Limb (tissue), 2 donors: ENCODE measurements around the gene NANP.
"Not testable (repeated sequence)": the region's sequence is repeated elsewhere in the genome, so short reads cannot be mapped to it uniquely, and the experiment has no call there.

Source experiments
- DNase-seq, 2 donors: peaks; one replicate each; pipeline ENCODE4 v3.0.0-alpha.2; 2016; ENCODE audit errors: extremely low spot score in 2 of 2

NANP gene, protein sequence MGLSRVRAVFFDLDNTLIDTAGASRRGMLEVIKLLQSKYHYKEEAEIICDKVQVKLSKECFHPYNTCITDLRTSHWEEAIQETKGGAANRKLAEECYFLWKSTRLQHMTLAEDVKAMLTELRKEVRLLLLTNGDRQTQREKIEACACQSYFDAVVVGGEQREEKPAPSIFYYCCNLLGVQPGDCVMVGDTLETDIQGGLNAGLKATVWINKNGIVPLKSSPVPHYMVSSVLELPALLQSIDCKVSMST

GRCh38 chr20:25623736-25624499 lies at the start of gene NANP:
Gene NANP, minus strand, starts transcription at chr20:25624014. Its CDS starts 66 bp downstream, at chr20:25623948.
- peak; percentile 97 for DNase-seq

GRCh38 chr20:25672659-25673235 lies 48.9 kb upstream of the NANP start:
- DNase-seq = no peak

- DNase-seq = no peak
These were observed 46.1 kb upstream of the NANP start for GRCh38 chr20:25669826-25670422.

DNA sequence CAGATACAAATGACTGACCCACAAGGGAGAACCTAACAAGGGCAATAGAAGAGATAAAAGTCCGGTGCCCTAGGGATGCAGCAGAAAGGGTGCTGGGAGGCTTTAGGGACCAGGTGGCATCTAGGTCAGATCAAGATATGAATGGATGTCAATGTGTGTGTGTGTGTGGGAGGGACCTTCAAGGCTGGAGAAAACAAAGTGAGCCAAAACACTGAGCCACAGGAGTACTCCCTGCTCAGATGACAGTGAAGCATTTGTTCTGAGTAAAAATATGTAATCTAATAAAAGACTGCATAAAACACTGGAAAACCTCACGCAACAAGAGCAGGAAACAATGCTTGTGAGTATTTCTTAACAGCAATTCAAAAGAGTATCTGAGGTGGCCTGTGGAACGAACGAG lies 44.6 kb upstream of the NANP start:
- no peak for DNase-seq

- no peak for DNase-seq
These were observed 36.2 kb upstream of the NANP start for GRCh38 chr20:25659999-25660398.

DNA sequence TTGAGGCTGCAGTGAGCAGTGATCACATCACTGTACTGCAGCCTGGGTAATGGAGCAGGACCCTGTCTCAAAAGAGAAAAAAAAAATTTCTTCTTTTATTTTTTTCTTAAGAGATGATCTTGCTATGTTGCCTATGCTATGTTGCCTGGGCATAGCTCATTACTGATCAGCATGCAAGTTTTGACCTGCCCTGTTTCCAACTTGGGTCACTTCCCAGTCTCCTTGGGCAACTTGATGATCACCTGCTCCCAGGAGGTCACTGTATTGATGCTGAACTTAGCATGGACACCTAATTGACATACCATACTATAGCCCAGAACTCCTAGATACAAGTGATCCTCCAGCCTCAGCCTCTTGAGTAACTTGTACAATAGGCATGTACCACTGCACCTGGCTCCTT lies 30.7 kb upstream of the NANP start:
- no peak for DNase-seq

- DNase-seq = not testable (repeated sequence)
These were observed 29.1 kb upstream of the NANP start for GRCh38 chr20:25652866-25653265.

DNA sequence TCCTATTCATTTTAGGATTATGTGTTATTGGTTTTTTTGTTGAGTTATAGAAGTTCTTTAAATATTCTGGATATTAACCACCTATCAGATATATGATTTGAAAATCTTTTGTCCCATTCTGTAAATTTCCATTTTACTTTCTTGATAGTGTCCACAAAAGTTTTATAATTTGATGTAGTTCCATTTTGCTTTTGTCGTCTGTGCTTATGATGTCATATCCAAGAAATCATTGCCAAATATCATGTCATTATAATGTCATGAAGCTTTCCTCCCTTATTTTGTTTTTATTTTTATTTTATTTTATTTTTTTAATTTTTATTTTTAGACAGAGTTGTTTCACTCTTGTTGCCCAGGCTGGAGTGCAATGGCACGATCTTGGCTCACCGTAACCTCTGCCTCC lies 21.0 kb upstream of the NANP start:
- no peak for DNase-seq

DNA sequence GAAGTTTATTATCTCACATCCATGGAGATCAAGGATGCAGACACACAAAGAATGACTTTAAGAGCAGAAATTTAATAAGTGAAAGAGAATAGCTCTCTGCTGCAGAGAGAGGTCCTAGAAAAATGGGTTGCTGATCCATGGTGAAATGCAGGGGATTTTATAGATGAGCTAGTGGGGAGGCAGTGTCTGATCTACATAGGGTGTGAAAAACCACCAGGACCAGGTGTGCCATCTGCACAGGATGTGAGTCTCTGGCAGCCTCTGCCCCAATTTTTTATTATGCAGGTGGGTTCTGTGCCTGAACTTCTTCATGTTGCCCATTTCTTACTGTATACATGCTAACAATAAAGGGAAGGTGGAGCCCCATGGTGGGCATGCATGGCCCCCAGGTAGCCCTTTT lies 19.9 kb upstream of the NANP start:
- no peak for DNase-seq

DNA sequence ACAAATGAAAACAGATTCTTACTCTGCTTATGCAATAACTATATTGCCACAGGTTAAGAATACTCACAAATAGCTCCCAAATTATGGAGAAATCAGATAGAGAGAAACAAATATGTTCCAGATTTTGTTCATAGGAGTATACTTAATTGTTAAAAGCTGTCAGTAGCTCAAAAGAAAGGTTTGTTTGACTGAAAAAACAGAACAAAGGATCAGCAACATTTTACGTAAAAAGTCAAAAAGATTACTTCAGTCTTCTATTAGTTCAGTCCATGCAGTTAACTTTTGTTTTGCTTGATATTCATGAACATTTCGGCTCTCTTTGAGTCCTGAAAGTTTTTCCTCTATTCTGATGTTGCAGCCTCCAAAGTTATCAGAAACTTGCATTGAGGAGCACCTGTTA lies 13.4 kb upstream of the NANP start:
- DNase-seq = no peak

- no peak for DNase-seq
These were observed 9.4 kb upstream of the NANP start for GRCh38 chr20:25632940-25633790.

DNA sequence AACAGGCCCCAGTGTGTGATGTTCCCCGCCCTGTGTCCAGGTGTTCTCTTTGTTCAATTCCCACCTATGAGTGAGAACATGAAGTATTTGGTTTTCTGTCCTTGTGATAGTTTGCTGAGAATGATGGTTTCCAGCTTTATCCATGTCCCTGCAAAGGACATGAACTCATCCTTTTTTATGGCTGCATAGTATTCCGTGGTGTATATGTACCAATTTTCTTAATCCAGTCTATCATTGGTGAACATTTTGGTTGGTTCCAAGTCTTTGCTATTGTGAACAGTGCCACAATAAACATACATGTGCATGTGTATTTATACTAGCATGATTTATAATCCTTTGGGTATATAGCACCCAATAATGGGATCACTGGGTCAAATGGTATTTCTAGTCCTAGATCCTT lies 6.8 kb upstream of the NANP start:
- DNase-seq = not testable (repeated sequence)

- no peak for DNase-seq
These were observed 6.1 kb upstream of the NANP start for GRCh38 chr20:25629816-25630499.

DNA sequence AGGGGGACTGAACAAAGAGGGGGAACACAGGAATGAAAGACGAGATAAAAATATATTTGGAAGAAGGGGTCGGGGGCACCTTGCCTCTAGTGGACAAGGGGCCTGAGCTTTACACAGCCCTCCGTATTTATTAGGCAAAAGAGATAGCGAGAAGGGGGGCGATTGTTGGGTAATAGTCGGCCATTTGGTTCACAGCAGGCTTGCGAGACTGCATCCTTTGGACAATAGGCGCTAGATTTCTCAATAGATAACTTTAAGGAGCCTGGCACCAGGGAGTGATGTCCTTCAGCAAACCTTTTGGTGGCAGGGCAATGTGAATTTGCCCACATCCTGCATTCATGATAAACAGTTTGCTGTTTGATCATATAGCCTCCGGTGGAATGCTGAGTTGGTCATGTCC lies 3.0 kb upstream of the NANP start:
- DNase-seq = no peak

DNA sequence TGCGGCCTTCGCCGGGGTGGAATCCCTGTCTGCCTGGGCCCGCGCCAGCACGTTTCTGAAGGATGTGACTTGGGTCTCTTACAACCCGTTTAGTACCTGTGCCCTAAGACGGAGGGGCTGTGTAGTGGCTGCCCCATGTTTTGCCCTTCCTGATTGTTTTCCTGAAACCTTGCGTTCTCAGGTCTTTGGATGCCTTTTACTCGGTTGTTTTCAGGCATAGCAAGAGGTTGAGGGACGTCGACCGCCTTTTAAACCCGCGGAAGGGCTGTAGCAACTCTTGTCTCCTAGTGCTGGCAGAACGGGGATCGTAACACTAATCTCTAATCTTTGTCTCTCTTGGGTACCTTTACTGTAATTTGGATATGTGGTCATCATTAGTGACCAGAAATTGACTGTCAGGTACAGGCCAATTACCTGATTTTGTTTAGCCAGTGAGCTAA lies 706 bp upstream of the NANP start:
- DNase-seq = no peak

GRCh38 chr20:25623225-25623735 lies 534 bp downstream of the NANP start:
- peak; percentile 7 to 63 for DNase-seq

DNA sequence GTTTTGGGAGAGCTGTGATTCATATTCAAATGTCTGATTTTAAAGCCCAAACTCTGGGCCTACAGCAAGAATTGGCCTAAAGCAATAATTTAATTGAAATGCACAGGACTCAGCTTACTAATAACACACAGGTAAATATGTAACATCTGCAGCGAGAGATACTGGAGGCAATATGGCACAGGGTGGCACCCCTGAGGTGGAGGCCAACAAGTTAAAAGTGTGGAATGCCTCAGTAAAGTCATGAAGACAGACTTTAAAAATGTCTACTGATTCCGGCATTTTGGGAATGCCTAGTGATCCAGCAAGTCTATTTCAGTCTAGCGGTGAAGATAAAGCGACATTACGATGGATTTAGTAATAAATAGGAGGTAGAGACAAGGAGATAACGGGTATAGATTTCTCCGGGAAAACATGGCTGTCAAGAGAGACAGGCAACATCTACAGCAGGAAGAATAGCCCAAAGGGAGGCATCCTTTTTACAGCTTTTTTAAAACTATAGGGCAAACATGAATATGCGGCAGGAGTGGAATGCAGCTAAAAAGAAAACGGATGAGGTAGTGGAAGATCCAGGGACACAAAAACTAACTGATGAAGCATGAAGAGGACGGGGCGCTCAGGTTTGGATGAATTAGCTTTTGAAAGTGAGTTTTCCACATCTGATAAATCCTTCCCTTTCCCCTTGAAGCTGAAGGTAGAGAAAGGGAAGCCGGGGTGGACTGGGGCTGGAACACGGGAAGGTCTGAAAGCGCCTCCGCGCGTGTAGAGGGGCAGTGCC lies 1.2 kb downstream of the NANP start:
- no peak for DNase-seq

GRCh38 chr20:25622049-25622448 lies 1.8 kb downstream of the NANP start:
- DNase-seq = no peak

- no peak for DNase-seq
These were observed 4.3 kb downstream of the NANP start for GRCh38 chr20:25619514-25619913.

DNA sequence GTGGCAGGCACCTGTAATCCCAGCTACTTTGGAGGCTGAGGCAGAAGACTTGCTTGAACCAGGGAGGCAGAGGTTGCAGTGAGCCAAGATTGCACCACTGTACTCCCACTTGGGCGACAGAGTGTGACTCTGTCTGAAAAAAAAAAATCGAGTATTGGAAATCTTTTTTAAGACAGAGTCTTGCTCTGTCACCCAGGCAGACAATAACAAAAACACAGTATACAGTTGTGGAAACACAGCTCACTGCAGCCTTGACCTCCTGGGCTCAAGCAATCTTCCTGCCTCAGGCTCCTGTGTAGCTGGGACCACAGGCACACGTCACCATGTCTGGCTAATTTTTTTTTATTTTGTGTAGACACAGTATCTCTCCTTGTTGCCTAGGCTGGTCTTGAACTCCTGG lies 15.0 kb downstream of the NANP start:
- no peak for DNase-seq
